ENCODE results near the gene CNTFR. TPM values are rescaled to one million over a fixed set of nuclear protein-coding genes. Genes with fewer than 3 reads are reported as not detected.

The CNTFR gene
- total RNA-seq, 1 experiment from 2014 or later, result 4.5 TPM

DNA sequence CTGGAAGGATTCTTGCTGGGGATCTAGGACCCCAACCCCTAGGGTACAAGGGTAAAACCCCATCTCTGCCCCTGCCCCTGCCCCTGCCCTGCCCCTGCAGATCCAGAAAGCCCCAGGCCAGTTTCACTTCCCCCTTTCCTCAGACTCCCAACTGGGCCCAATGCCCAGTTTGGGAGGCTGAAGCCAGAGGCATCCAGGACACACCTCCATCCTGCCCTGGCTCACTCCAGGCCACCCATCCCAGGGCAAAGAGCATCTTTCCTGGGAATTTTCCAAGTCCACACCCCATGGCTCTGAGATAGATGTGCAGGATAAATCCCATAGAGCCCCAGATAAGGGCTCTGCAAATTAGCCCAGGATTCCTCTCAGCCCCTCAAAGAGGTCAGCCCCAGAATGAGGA is 17.4 kb downstream of the CNTFR start:
- no TSS peak for BruUV-seq (replicated peaks)
- DNase-seq (ENCODE audit: low spot score), result no peak
- no peaks in the 10 kb centered on the region for H3K27me3 ChIP-seq (replicated peaks; ENCODE audit: insufficient read depth, low read depth, low read length, poor library complexity)
- ChIA-PET CTCF (interaction anchor here (0.6 kb wide), 1 partner anchor 195 kb away, joined by 3 read pairs; no protein-coding TSS in a partner anchor), POLR2A (ENCODE audit: low non-redundant PET) (no interaction called here)
- H3K4me3 ChIP-seq (ENCODE audit: low read depth, low read length, poor library complexity, severe bottlenecking), result no peak overlapping the region
- TF ChIP-seq EZH2 (IDR thresholded peaks at IDR 0.05; ENCODE audit: borderline replicate concordance, low read depth, low read length, poor library complexity, severe bottlenecking) (no peak), CTCF (conservative IDR thresholded peaks at IDR 0.05; ENCODE audit: low read depth, low read length) (no peak)
- no peaks in the 10 kb centered on the region for H3K36me3 ChIP-seq (ENCODE audit: insufficient read depth, low read length, poor library complexity, severe bottlenecking)
- peaks cover 3% of the 10 kb centered on the region for H3K4me1 ChIP-seq (ENCODE audit: insufficient read depth, low read length, poor library complexity, severe bottlenecking)
- no peaks in the 10 kb centered on the region for H3K9me3 ChIP-seq (ENCODE audit: low read depth, low read length, poor library complexity, severe bottlenecking)
- H3K27ac ChIP-seq (ENCODE audit: low read depth, low read length, poor library complexity, severe bottlenecking), result no peak overlapping the region
- intact Hi-C loops (cut with micrococcal nuclease; ENCODE audit: unreplicated experiment), result no loop called here

GRCh38 chr9:34571481-34571810 is 18.1 kb downstream of the CNTFR start:
- Histone ChIP-seq H3K27me3 (replicated peaks; ENCODE audit: insufficient read depth, low read depth, low read length, poor library complexity) (no peaks in the 10 kb centered on the region), H3K4me1 (ENCODE audit: insufficient read depth, low read length, poor library complexity, severe bottlenecking) (no peaks in the 10 kb centered on the region), H3K4me3 (ENCODE audit: low read depth, low read length, poor library complexity, severe bottlenecking) (no peak overlapping the region), H3K36me3 (ENCODE audit: insufficient read depth, low read length, poor library complexity, severe bottlenecking) (no peaks in the 10 kb centered on the region), H3K9me3 (ENCODE audit: low read depth, low read length, poor library complexity, severe bottlenecking) (no peaks in the 10 kb centered on the region), H3K27ac (ENCODE audit: low read depth, low read length, poor library complexity, severe bottlenecking) (no peak overlapping the region)
- POLR2A ChIA-PET (ENCODE audit: low non-redundant PET), result no interaction called here
- no TSS peak for BruUV-seq (replicated peaks)
- intact Hi-C loops (cut with micrococcal nuclease; ENCODE audit: unreplicated experiment), result no loop called here
- CTCF ChIA-PET, result interaction anchor here (0.6 kb wide), 1 partner anchor 194 kb away, joined by 3 read pairs; no protein-coding TSS in a partner anchor
- TF ChIP-seq EZH2 (IDR thresholded peaks at IDR 0.05; ENCODE audit: borderline replicate concordance, low read depth, low read length, poor library complexity, severe bottlenecking), result no peak
- no peak for TF ChIP-seq CTCF (conservative IDR thresholded peaks at IDR 0.05; ENCODE audit: low read depth, low read length)
- DNase-seq (ENCODE audit: low spot score), result no peak

- H3K36me3 ChIP-seq (ENCODE audit: insufficient read depth, low read length, poor library complexity, severe bottlenecking), result no peaks in the 10 kb centered on the region
- POLR2A ChIA-PET (ENCODE audit: low non-redundant PET), result no interaction called here
- no peak overlapping the region for H3K4me3 ChIP-seq (ENCODE audit: low read depth, low read length, poor library complexity, severe bottlenecking)
- BruUV-seq (replicated peaks), result no TSS peak
- no peaks in the 10 kb centered on the region for H3K4me1 ChIP-seq (ENCODE audit: insufficient read depth, low read length, poor library complexity, severe bottlenecking)
- H3K27me3 ChIP-seq (replicated peaks; ENCODE audit: insufficient read depth, low read depth, low read length, poor library complexity), result no peaks in the 10 kb centered on the region
- CTCF ChIA-PET, result interaction anchor here (0.5 kb wide), 1 partner anchor 153 kb away, joined by 7 read pairs; no protein-coding TSS in a partner anchor
- no peak for DNase-seq (ENCODE audit: low spot score)
- intact Hi-C loops (cut with micrococcal nuclease; ENCODE audit: unreplicated experiment), result no loop called here
- H3K27ac ChIP-seq (ENCODE audit: low read depth, low read length, poor library complexity, severe bottlenecking), result no peak overlapping the region
- no peaks in the 10 kb centered on the region for H3K9me3 ChIP-seq (ENCODE audit: low read depth, low read length, poor library complexity, severe bottlenecking)
- TF ChIP-seq CTCF (conservative IDR thresholded peaks at IDR 0.05; ENCODE audit: low read depth, low read length), result no peak
- no peak for TF ChIP-seq EZH2 (IDR thresholded peaks at IDR 0.05; ENCODE audit: borderline replicate concordance, low read depth, low read length, poor library complexity, severe bottlenecking)
Observed at GRCh38 chr9:34570809-34571480, 18.6 kb downstream of the CNTFR start.

Measured in A673 (cell line).